ENCODE data around the gene IL19. TPM values are rescaled to one million over a fixed set of nuclear protein-coding genes. Genes with fewer than 3 reads are reported as not detected.

The IL19 gene
- total RNA-seq, 5 donors from 2014 or later (not counting 1 experiment from before 2014, with no cell fraction given): not detected

- H3K4me1 ChIP-seq (ENCODE audit: control insufficient read depth in 1 of 2, extremely low read depth in 1 of 2, insufficient read depth in 2 of 2, low read length in 2 of 2): peaks cover 6 to 23% of the 10 kb centered on the region in 2 experiments
- H3K27me3 ChIP-seq (replicated peaks in 1 of 2; ENCODE audit: control insufficient read depth in 2 of 2, extremely low read depth in 1 of 2, insufficient read depth in 2 of 2, low read length in 1 of 2): no peaks in the 10 kb centered on the region
- H3K27me3 Mint-ChIP-seq: no peaks in the 10 kb centered on the region
- ChIA-PET POLR2A (interaction anchor here (0.6 to 1.0 kb wide), 2 partner anchors 11 to 21 kb away, joined by 4 to 5 read pairs; no protein-coding TSS in a partner anchor), CTCF (interaction anchor here (0.6 to 1.3 kb wide), 4 partner anchors 9 to 191 kb away, joined by 3 to 4 read pairs (median 3); no protein-coding TSS in a partner anchor)
- no peaks in the 10 kb centered on the region for H3K9me3 ChIP-seq
- peaks cover 20 to 59% (median 49%) of the 10 kb centered on the region in 3 donors for H3K4me1 Mint-ChIP-seq
- no peak overlapping the region for H3K4me3 ChIP-seq (ENCODE audit: control insufficient read depth in 1 of 2, extremely low read depth in 1 of 2, low read length in 1 of 2)
- DNase-seq (no peak), ATAC-seq (replicated peaks in 1 of 4) (peak in 3 of 4 experiments; percentile 24 to 40 (median 36))
- no peak overlapping the region for H3K27ac ChIP-seq (ENCODE audit: low read length)
- WGBS (ENCODE audit: insufficient coverage): no CpG with 5 or more reads among the region's 1 CpG
- no peak overlapping the region for H3K4me3 Mint-ChIP-seq
- H3K9me3 Mint-ChIP-seq: no peaks in the 10 kb centered on the region
- H3K36me3 ChIP-seq (ENCODE audit: control insufficient read depth in 2 of 2, extremely low read depth in 1 of 2, insufficient read depth in 1 of 2, low read length in 1 of 2): no peaks in the 10 kb centered on the region
- no peaks in the 10 kb centered on the region for H3K36me3 Mint-ChIP-seq
- H3K27ac Mint-ChIP-seq: peak overlapping the region in 1 of 2 donors; percentile 50
Measured at GRCh38 chr1:206745301-206745700, 25.3 kb upstream of the IL19 start.

DNA sequence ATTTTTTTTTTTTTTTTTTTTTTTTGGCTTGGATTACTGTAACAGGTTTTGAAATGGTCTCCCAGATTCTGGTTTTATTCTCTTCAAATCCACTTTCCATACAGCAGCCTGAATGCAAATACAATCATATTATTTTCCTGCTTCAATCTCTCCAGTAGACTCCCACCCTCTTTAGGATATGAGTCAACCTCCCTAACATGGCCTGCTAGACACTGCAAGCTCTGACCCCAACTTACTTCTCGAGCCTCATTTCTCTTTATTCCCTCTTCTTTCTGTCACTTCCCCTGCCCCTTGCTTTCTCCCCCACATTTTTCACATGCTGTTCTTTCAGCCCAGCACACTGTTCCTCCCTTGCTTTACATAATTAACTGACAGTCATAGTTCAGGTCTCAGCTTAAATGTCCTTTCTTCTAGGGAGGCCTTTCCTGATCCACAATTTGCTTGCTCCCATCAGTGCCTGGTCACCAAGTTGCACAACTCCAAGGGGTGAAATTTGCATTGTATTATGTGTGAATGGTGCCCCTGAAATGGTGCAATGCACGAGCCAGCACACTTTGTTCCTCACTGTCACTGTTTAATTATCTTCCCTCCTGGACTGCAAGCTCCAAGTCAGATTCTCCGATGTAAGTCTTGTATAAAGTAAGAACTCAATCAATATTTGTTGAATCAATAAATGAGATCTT lies 22.1 kb upstream of the IL19 start:
- no peaks in the 10 kb centered on the region for H3K9me3 Mint-ChIP-seq
- POLR2A ChIA-PET: interaction anchor here in 1 of 2 donors (0.7 kb wide), 1 partner anchor 14 kb away, joined by 4 read pairs; no protein-coding TSS in a partner anchor
- Histone ChIP-seq H3K9me3 (no peaks in the 10 kb centered on the region), H3K4me3 (ENCODE audit: control insufficient read depth in 1 of 2, extremely low read depth in 1 of 2, low read length in 1 of 2) (no peak overlapping the region), H3K36me3 (ENCODE audit: control insufficient read depth in 2 of 2, extremely low read depth in 1 of 2, insufficient read depth in 1 of 2, low read length in 1 of 2) (no peaks in the 10 kb centered on the region), H3K4me1 (ENCODE audit: control insufficient read depth in 1 of 2, extremely low read depth in 1 of 2, insufficient read depth in 2 of 2, low read length in 2 of 2) (peaks cover 1 to 14% of the 10 kb centered on the region in 2 experiments), H3K27ac (ENCODE audit: low read length) (no peak overlapping the region), H3K27me3 (replicated peaks in 1 of 2; ENCODE audit: control insufficient read depth in 2 of 2, extremely low read depth in 1 of 2, insufficient read depth in 2 of 2, low read length in 1 of 2) (no peaks in the 10 kb centered on the region)
- no peak overlapping the region for H3K4me3 Mint-ChIP-seq
- no peak overlapping the region for H3K27ac Mint-ChIP-seq
- 93% methylated on average over 1 of the region's 3 CpGs for WGBS (ENCODE audit: insufficient coverage)
- peaks cover 32 to 48% (median 39%) of the 10 kb centered on the region in 3 donors for H3K4me1 Mint-ChIP-seq
- DNase-seq: no peak
- ATAC-seq (replicated peaks in 1 of 4): no peak
- H3K27me3 Mint-ChIP-seq: no peaks in the 10 kb centered on the region
- H3K36me3 Mint-ChIP-seq: no peaks in the 10 kb centered on the region
- CTCF ChIA-PET: interaction anchor here (0.6 to 1.4 kb wide), 6 partner anchors 9 to 1395 kb away, joined by 3 to 5 read pairs (median 4); no protein-coding TSS in a partner anchor

- Histone ChIP-seq H3K4me1 (ENCODE audit: control insufficient read depth in 1 of 2, extremely low read depth in 1 of 2, insufficient read depth in 2 of 2, low read length in 2 of 2) (peaks cover 3 to 27% of the 10 kb centered on the region in 2 experiments), H3K27me3 (replicated peaks in 1 of 2; ENCODE audit: control insufficient read depth in 2 of 2, extremely low read depth in 1 of 2, insufficient read depth in 2 of 2, low read length in 1 of 2) (no peaks in the 10 kb centered on the region), H3K9me3 (no peaks in the 10 kb centered on the region), H3K27ac (ENCODE audit: low read length) (no peak overlapping the region), H3K4me3 (ENCODE audit: control insufficient read depth in 1 of 2, extremely low read depth in 1 of 2, low read length in 1 of 2) (no peak overlapping the region), H3K36me3 (ENCODE audit: control insufficient read depth in 2 of 2, extremely low read depth in 1 of 2, insufficient read depth in 1 of 2, low read length in 1 of 2) (no peaks in the 10 kb centered on the region)
- Mint-ChIP-seq H3K27me3 (no peaks in the 10 kb centered on the region), H3K9me3 (peaks cover 0 to 5% (median 0%) of the 10 kb centered on the region in 3 donors), H3K4me3 (no peak overlapping the region), H3K36me3 (no peaks in the 10 kb centered on the region), H3K27ac (no peak overlapping the region), H3K4me1 (peaks cover 37 to 46% (median 44%) of the 10 kb centered on the region in 3 donors)
- DNase-seq: no peak
- ATAC-seq (replicated peaks in 1 of 4): no peak
- ChIA-PET POLR2A (interaction anchor here in 1 of 2 donors (1.2 kb wide), 1 partner anchor 17 kb away, joined by 3 read pairs; no protein-coding TSS in a partner anchor), CTCF (interaction anchor here in 1 of 2 donors (0.6 kb wide), 1 partner anchor 58 kb away, joined by 4 read pairs; no protein-coding TSS in a partner anchor)
- no CpG with 5 or more reads among the region's 5 CpGs for WGBS (ENCODE audit: insufficient coverage)
Measured at GRCh38 chr1:206751891-206752290, 18.7 kb upstream of the IL19 start.

GRCh38 chr1:206752481-206752880 lies 18.1 kb upstream of the IL19 start:
- Histone ChIP-seq H3K4me3 (ENCODE audit: control insufficient read depth in 1 of 2, extremely low read depth in 1 of 2, low read length in 1 of 2) (no peak overlapping the region), H3K27me3 (replicated peaks in 1 of 2; ENCODE audit: control insufficient read depth in 2 of 2, extremely low read depth in 1 of 2, insufficient read depth in 2 of 2, low read length in 1 of 2) (no peaks in the 10 kb centered on the region), H3K9me3 (no peaks in the 10 kb centered on the region), H3K36me3 (ENCODE audit: control insufficient read depth in 2 of 2, extremely low read depth in 1 of 2, insufficient read depth in 1 of 2, low read length in 1 of 2) (no peaks in the 10 kb centered on the region), H3K4me1 (ENCODE audit: control insufficient read depth in 1 of 2, extremely low read depth in 1 of 2, insufficient read depth in 2 of 2, low read length in 2 of 2) (peaks cover 6 to 32% of the 10 kb centered on the region in 2 experiments), H3K27ac (ENCODE audit: low read length) (no peak overlapping the region)
- Mint-ChIP-seq H3K27me3 (no peaks in the 10 kb centered on the region), H3K27ac (no peak overlapping the region), H3K4me3 (no peak overlapping the region), H3K36me3 (no peaks in the 10 kb centered on the region), H3K4me1 (peaks cover 37 to 45% (median 44%) of the 10 kb centered on the region in 3 donors), H3K9me3 (peaks cover 0 to 5% (median 0%) of the 10 kb centered on the region in 3 donors)
- ChIA-PET POLR2A (interaction anchor here in 1 of 2 donors (1.1 to 1.2 kb wide), 2 partner anchors 9 to 17 kb away, joined by 3 to 4 read pairs; no protein-coding TSS in a partner anchor), CTCF (no interaction called here)
- DNase-seq: no peak
- ATAC-seq (replicated peaks in 1 of 4): no peak
- 83% methylated on average over 2 of the region's 2 CpGs for WGBS (ENCODE audit: insufficient coverage)

DNA sequence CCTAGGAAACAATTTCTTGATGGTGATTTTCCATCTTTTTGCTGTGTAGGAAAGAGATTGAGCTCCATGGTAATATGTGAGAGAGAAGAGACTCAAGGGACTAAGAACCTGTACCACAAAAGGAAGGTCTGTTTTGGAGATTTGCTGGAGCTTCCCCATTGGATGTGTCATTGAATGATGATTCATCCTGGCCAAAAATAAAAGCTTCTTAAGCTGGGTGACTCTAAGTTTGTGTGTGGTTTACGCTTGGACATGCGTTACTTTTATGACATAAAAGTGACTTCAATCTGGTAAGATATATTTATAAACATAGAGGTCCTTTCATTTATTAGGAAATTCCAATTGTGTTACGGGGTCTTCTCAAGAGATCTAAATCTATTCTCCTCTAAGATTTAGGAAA lies 17.4 kb upstream of the IL19 start:
- ChIA-PET CTCF (no interaction called here), POLR2A (interaction anchor here in 1 of 2 donors (1.1 kb wide), 1 partner anchor 8 kb away, joined by 4 read pairs; no protein-coding TSS in a partner anchor)
- H3K36me3 Mint-ChIP-seq: no peaks in the 10 kb centered on the region
- H3K4me1 ChIP-seq (ENCODE audit: control insufficient read depth in 1 of 2, extremely low read depth in 1 of 2, insufficient read depth in 2 of 2, low read length in 2 of 2): peaks cover 12 to 35% of the 10 kb centered on the region in 2 experiments
- H3K4me3 ChIP-seq (ENCODE audit: control insufficient read depth in 1 of 2, extremely low read depth in 1 of 2, low read length in 1 of 2): no peak overlapping the region
- no peak for ATAC-seq (replicated peaks in 1 of 4)
- DNase-seq: no peak
- no peaks in the 10 kb centered on the region for H3K27me3 Mint-ChIP-seq
- H3K36me3 ChIP-seq (ENCODE audit: control insufficient read depth in 2 of 2, extremely low read depth in 1 of 2, insufficient read depth in 1 of 2, low read length in 1 of 2): no peaks in the 10 kb centered on the region
- H3K9me3 Mint-ChIP-seq: peaks cover 0 to 5% (median 0%) of the 10 kb centered on the region in 3 donors
- no peak overlapping the region for H3K4me3 Mint-ChIP-seq
- H3K27me3 ChIP-seq (replicated peaks in 1 of 2; ENCODE audit: control insufficient read depth in 2 of 2, extremely low read depth in 1 of 2, insufficient read depth in 2 of 2, low read length in 1 of 2): no peaks in the 10 kb centered on the region
- no peak overlapping the region for H3K27ac Mint-ChIP-seq
- peaks cover 37 to 44% (median 42%) of the 10 kb centered on the region in 3 donors for H3K4me1 Mint-ChIP-seq
- H3K27ac ChIP-seq (ENCODE audit: low read length): no peak overlapping the region
- H3K9me3 ChIP-seq: no peaks in the 10 kb centered on the region
- WGBS (ENCODE audit: insufficient coverage): 100% methylated on average over 1 of the region's 3 CpGs

DNA sequence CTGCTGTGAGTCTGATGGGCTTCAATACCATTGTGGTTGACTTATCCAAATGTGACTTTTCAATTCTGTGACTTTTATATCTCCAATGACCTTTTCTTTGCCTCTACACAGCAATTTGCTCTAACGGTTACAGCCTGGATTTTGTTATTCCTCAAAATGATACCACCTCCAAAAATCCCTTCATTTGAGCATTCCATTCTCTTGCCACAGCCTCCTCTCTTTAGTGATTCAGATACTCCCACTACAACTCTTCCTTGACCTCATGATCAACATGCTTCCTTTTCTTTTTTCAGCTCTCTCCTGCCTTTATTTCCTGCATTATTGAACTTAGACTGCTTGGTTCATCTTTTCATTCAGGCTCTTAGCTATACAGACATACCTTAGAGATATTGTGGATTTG lies 16.6 kb upstream of the IL19 start:
- no peak overlapping the region for H3K4me3 Mint-ChIP-seq
- POLR2A ChIA-PET: no interaction called here
- peaks cover 34 to 38% (median 35%) of the 10 kb centered on the region in 3 donors for H3K4me1 Mint-ChIP-seq
- Histone ChIP-seq H3K9me3 (no peaks in the 10 kb centered on the region), H3K4me1 (ENCODE audit: control insufficient read depth in 1 of 2, extremely low read depth in 1 of 2, insufficient read depth in 2 of 2, low read length in 2 of 2) (peaks cover 20 to 43% of the 10 kb centered on the region in 2 experiments), H3K27ac (ENCODE audit: low read length) (no peak overlapping the region), H3K27me3 (replicated peaks in 1 of 2; ENCODE audit: control insufficient read depth in 2 of 2, extremely low read depth in 1 of 2, insufficient read depth in 2 of 2, low read length in 1 of 2) (no peaks in the 10 kb centered on the region), H3K36me3 (ENCODE audit: control insufficient read depth in 2 of 2, extremely low read depth in 1 of 2, insufficient read depth in 1 of 2, low read length in 1 of 2) (no peaks in the 10 kb centered on the region), H3K4me3 (ENCODE audit: control insufficient read depth in 1 of 2, extremely low read depth in 1 of 2, low read length in 1 of 2) (no peak overlapping the region)
- 100% methylated on average over 1 of the region's 1 CpG for WGBS (ENCODE audit: insufficient coverage)
- H3K27me3 Mint-ChIP-seq: no peaks in the 10 kb centered on the region
- ATAC-seq (replicated peaks in 1 of 4) (no peak), DNase-seq (no peak)
- no peak overlapping the region for H3K27ac Mint-ChIP-seq
- CTCF ChIA-PET: interaction anchor here in 1 of 2 donors (0.7 kb wide), 1 partner anchor 148 kb away, joined by 3 read pairs; no protein-coding TSS in a partner anchor
- H3K36me3 Mint-ChIP-seq: no peaks in the 10 kb centered on the region
- H3K9me3 Mint-ChIP-seq: peaks cover 0 to 5% (median 0%) of the 10 kb centered on the region in 3 donors
